GM10248 (cell line): ENCODE results near the gene LGALS1.
A peak's percentile ranks its signal among the peaks of the same experiment; 100 is the strongest.

Experiments
- CTCF ChIA-PET: fragments of 300-600 bp; sonication (Branson Sonifier 250); formaldehyde crosslinking; extraction: SDS; loops from one replicate; lab custom pipeline; 2021; ENCODE audit warnings: antibody characterized with exemption; lab: Yijun Ruan, JAX
- POLR2A ChIA-PET: fragments of 350-650 bp; sonication (Branson Sonifier 250); formaldehyde crosslinking; extraction: SDS; loops from one replicate; lab custom pipeline; 2020; ENCODE audit warnings: antibody characterized with exemption; lab: Yijun Ruan, JAX
- DNase-seq: peaks from one replicate; pipeline ENCODE4 v3.0.0; 2012; ENCODE audit errors: extremely low spot score
- TF ChIP-seq, protein P1 (sequence below): IDR thresholded peaks from 2 replicates; pipeline ENCODE4 v1.5.1; 2012; ENCODE audit warnings: mild to moderate bottlenecking, low read depth; ENCODE audit errors: extremely low read depth, missing control alignments, control extremely low read depth

The LGALS1 gene

DNA sequence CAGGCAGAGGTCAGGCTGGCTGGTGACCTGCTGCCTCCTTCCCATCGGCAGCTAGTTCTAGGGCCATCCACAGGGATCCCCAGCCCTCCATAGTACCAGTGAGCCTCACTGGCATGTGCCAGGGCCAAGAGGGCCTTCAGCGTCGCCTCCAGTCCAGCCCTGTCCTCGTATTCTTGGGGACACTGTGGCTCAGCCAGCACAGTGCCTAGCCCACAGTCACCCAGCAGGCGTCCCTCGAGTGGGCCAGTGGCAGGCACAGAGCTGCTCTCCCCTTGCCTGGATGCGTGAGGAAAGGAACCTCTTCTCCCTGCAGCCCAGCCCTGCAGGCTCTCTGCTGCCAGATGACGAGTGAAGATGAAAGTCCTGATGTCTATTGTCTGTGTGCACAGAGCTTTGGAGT lies 46.6 kb upstream of the LGALS1 start:
- no peak for DNase-seq
- ChIA-PET POLR2A (no interaction called here), CTCF (interaction anchor here (1.1 to 14.7 kb wide), 5 partner anchors 6 to 33 kb away, joined by 3 to 248 read pairs (median 102); partner anchors contain the start of genes GGA1 and SH3BP1)
- TF ChIP-seq, protein P1, sequence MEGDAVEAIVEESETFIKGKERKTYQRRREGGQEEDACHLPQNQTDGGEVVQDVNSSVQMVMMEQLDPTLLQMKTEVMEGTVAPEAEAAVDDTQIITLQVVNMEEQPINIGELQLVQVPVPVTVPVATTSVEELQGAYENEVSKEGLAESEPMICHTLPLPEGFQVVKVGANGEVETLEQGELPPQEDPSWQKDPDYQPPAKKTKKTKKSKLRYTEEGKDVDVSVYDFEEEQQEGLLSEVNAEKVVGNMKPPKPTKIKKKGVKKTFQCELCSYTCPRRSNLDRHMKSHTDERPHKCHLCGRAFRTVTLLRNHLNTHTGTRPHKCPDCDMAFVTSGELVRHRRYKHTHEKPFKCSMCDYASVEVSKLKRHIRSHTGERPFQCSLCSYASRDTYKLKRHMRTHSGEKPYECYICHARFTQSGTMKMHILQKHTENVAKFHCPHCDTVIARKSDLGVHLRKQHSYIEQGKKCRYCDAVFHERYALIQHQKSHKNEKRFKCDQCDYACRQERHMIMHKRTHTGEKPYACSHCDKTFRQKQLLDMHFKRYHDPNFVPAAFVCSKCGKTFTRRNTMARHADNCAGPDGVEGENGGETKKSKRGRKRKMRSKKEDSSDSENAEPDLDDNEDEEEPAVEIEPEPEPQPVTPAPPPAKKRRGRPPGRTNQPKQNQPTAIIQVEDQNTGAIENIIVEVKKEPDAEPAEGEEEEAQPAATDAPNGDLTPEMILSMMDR = no peak

DNA sequence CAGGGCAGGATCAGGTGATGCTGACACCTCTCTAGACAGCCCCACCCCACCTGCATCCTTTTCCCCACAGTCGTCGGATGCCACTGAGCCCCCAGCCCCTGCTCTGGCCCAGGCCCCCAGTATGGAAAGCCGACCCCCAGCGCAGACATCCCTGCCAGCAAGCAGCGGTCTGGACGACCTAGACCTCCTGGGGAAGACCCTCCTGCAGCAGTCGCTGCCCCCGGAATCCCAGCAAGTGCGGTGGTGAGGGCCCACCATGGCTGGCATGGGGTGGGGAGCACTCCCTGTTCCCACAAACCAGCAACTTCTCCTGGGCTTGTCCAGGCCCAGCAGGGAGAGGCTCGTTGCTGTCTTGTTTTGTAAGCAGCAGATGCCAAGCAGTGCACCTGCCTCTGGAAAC lies 45.5 kb upstream of the LGALS1 start:
- POLR2A ChIA-PET = no interaction called here
- CTCF ChIA-PET = interaction anchor here (0.7 to 14.7 kb wide), 6 partner anchors 10 to 157 kb away, joined by 3 to 248 read pairs (median 8); partner anchors contain the start of genes GGA1, NOL12 and SH3BP1
- TF ChIP-seq, protein P1 = no peak
- no peak for DNase-seq

DNA sequence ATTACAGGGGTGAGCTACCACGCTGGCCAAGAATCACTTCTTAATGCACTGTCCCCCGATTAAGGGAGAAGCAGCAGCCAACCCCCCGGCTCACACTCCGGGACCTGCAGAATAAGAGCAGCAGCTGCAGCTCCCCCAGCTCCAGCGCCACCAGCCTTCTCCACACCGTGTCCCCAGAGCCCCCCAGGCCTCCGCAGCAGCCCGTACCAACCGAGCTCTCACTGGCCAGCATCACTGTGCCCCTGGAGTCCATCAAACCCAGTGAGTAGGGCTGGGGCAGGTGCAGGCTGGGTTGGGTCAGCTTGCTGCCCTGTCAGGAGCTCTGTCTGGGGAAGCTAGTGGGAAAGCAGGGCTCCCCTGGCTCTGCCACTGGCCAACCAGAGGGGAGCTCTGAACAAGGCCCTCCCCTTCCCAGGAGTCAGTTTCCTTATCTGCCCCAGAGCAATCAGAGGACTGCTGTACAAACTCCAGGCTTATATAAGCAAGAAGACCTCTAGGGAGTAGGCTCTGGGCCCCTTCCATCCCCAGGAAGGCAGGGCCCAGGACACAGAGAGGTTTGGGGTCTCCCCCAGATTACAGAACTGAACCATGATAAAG lies 44.5 kb upstream of the LGALS1 start:
- DNase-seq = no peak
- CTCF ChIA-PET = interaction anchor here (0.7 to 14.7 kb wide), 7 partner anchors 8 to 158 kb away, joined by 3 to 248 read pairs (median 78); partner anchors contain the start of genes GGA1, NOL12, PDXP and SH3BP1
- POLR2A ChIA-PET = interaction anchor here (0.5 to 0.9 kb wide), 2 partner anchors 28 to 226 kb away, joined by 4 to 7 read pairs; no protein-coding TSS in a partner anchor
- TF ChIP-seq, protein P1 = no peak

DNA sequence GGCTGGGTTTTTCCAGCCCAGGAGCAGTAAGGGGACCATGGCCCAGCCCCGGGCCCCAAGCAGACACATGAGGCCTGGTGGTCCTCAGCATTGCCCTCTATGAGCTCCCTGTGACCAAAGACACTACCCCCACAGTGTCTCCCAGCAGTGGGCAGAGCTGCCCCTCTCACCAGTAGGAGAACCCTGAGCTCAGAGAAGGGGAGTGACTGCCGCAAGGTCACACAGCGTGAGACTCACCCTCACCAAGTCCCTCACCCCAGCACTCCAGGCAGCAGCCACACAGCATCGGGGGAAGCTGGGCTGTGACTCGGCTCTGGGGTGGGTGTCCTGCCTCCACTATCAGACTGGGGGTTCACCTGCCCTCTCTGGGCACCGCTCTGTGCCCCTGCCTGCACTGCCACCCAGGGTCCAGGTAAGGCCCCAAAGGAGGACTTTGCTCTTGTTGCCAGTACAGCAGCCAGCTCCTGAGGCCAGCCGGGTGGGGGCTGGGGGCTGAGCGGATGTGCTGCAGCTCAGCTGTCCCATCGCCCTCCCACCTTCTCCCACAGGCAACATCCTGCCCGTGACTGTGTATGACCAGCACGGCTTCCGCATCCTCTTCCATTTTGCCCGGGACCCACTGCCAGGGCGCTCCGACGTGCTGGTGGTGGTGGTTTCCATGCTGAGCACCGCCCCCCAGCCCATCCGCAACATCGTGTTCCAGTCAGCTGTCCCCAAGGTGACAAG lies 43.8 kb upstream of the LGALS1 start:
- ChIA-PET CTCF (interaction anchor here (1.0 to 14.7 kb wide), 10 partner anchors 9 to 322 kb away, joined by 3 to 248 read pairs (median 12); partner anchors contain the start of genes C22orf23, GGA1, LGALS1 and NOL12), POLR2A (interaction anchor here (0.5 to 2.2 kb wide), 5 partner anchors 11 to 225 kb away, joined by 3 to 8 read pairs (median 6); partner anchors contain the start of gene GGA1)
- DNase-seq = no peak
- TF ChIP-seq, protein P1 = no peak

DNA sequence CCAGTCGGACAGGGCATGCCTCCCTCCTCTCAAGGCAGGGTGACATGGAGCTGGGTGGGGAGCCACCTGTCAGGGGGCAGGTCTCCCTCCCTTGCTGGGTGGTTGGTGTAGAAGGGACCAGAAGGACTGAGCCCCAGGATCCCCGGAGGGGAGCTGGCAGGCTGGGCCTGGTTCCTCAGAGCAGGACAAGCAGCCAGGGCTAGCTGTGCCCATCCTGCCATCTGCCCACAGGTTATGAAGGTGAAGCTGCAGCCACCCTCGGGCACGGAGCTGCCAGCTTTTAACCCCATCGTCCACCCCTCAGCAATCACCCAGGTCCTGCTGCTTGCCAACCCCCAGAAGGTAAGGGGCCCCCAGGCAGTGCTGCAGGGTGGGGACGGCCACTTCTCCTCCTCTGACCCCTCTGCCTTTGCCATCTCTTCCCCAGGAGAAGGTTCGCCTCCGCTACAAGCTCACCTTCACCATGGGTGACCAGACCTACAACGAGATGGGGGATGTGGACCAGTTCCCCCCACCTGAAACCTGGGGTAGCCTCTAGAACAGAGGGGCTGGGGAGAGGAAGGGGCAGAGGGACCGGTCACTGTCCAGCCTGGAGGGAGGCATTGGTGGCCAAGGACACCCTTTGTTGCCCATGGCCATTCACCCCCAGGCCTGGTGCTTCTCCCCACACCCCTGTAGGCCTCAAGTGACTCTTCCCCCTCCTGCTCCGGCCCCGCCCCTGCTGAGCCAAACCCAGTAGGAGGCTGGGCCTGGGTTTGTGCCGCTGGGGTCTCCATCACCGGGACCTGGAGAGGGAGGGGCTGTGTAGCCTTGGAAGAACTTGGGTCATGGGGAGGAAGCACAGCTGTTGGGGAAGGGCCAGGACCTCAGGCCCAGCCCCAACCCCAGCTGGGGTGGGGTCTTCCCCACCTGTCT lies 43.0 kb upstream of the LGALS1 start:
- ChIA-PET POLR2A (interaction anchor here (0.5 to 2.2 kb wide), 6 partner anchors 7 to 46 kb away, joined by 3 to 8 read pairs (median 6); partner anchors contain the start of genes GGA1 and PDXP), CTCF (interaction anchor here (0.7 to 14.7 kb wide), 11 partner anchors 9 to 321 kb away, joined by 3 to 248 read pairs (median 5); partner anchors contain the start of genes C22orf23, GGA1, LGALS1 and NOL12)
- peak; percentile 72 for DNase-seq
- TF ChIP-seq, protein P1 = no peak
